HG03066 (cell line): ENCODE results near the gene TAS2R60.
"Not testable (repeated sequence)": the region's sequence is repeated elsewhere in the genome, so short reads cannot be mapped to it uniquely, and the experiment has no call there.

Source experiments
- ATAC-seq: cut with Tn5 transposase; IDR thresholded peaks from one replicate; pipeline ENCODE4 v1.9.1; 2021; ENCODE audit warnings: low read depth; ENCODE audit not compliant: unreplicated experiment

TAS2R60 gene

DNA sequence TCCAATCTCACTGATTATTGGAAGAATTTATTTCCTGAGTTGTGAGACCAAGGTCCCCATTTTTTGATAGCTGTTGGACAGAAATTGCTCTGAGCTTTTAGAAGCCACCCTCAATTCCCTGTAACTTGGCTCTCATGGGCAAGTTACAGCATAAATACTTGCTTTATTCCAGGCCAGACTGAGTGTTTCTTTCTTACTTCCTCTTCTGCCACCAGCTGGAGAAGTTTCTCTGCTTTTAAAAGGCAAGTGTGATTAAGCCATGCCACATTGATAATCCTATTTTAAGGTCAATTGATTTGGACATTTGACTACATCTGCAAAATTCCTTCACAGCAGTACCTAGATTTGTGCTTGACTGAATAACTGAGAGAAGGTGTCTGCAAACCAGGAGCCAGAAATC is 20.3 kb downstream of the TAS2R60 start:
- no peak for ATAC-seq

DNA sequence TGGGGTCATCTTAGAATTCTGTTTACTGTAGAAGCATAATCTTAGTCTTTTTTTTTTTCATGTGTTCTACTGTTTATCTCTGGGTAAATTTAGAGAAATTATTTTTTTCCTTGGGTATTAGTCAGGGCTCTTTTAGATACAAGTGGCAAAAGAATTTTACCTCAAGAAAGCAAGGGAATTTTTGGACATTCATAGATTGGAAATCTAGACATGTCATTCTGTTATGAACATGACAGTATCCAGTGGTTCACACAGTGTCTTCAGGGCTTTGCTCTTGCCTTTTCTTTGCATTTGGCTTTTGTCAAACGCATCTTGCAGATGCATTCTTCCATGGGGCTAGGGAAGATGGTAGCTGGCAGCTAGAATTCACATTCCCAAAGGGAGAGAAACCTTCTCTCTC is 20.7 kb downstream of the TAS2R60 start:
- no peak for ATAC-seq

DNA sequence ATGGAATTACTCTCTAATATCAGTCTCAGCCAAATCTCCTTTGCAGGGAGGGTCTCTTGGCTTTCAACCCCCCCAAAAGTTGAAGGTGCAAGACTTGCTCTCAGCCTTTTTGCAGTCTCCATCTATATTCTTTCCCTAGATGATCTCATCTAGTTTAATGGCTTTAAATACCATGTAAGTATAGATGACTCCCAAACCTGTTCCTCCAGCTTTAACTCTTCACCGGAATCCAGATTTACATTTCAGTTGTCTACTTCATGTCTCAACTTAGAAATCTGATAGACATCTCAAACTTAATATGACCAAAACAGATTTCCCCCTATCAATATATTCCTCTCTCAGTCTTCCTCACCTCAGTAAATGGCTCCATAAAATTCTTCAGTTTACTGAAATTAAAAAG is 24.5 kb downstream of the TAS2R60 start:
- ATAC-seq, result no peak

DNA sequence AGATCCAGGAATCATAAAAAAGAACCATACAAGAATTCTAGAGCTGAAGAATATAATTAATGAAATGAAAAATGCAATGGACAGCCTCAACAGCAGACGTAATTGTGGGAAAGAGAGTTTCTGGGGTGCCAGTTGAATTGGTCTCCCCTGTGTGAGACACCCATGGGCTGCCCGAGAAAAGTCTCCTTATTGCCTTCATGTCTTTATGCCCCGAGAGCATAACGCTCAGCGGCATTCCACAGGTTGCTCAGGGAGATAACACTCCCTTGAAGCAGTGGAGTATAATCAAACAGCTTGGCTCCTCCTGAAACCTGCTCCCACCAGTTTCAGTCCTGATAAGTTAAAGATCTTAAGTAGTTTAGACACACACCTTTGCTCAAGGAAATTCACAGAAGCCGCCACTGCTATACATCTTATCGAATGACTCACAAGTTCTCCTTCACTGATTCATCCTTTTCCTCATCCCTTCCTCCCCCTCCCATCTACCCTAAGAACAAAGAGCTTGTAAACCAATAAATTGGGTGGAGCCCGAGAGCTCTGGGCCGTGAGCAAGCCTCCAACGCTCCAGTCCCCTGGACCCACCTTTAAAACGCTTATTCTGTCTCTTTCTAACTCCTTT is 28.9 kb downstream of the TAS2R60 start:
- not testable (repeated sequence) for ATAC-seq

DNA sequence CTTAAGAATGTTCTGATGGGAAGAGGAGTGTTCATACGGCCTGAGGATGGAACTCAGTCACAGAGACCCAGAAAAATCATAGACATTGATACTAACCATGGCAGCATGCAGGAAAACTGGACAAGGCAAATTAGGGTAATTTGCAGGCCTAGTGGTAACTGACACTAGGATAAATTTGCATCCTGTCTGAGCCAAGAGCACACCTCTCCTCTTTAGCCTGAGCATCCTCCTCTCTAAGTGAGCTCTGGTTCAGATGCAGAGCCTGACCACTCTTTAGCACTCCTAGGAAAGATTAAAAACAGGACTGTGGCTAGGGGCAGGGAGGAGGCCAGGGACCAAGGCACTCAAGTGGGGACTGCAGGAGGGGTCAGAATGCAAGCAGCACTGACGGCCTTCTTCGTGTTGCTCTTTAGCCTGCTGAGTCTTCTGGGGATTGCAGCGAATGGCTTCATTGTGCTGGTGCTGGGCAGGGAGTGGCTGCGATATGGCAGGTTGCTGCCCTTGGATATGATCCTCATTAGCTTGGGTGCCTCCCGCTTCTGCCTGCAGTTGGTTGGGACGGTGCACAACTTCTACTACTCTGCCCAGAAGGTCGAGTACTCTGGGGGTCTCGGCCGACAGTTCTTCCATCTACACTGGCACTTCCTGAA is 34.4 kb downstream of the TAS2R60 start, which contains the start of gene TAS2R41:
Gene TAS2R41 (plus strand): TSS at position 373 of the 650 bp plus-strand sequence. CDS start 0 bp downstream, at position 373.
- no peak for ATAC-seq

DNA sequence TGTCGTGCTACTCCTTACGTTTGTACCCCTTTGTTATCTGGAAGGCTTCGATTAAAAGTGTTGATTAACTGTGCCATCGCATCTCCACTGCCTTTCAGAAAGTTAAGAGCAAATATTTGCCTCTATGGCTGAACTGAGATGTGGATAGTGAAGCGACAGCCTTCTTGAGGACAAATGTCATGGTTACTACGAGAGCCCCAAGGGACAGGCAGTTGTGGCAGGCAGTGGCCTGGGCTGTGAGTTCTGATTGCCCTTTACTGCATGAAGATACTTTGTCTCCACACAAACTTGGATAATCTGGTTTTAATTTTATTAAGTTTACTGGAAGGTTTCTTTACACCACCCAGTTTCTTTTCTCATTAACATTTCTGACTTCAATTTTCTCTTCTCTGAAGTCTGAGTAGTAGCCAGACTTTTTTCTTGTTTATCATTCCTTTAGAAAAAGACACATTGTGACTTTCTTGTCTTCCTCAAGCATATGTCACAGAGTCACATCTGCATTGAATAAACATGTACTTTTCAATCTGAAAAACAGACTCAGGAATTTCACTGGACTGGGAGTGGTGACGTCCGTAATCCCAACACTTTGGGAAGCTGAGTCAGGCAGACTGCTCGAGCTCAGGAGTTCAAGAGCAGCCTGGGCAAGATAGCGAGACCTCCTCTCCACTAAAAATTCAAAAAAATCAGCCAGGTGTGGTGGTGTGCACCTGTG is 36.0 kb downstream of the TAS2R60 start:
- ATAC-seq, result no peak

DNA sequence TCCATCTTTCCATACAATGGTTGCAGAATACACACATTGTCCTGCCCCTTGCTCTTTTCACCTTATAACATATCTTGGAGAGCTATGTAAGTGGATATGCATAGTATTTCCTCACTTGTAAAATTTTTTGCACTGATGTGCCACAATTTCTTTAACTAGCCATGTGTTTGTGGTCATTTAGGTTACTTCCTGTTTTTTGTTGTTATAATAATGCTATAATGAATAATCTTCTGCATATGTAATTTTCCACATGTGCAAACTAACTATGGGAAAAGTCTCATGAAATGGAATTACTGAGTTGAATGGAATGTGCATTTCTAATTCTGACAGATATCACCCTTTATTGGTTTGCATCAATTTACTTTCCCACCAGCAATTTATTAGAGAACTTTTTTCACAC is 37.2 kb downstream of the TAS2R60 start:
- ATAC-seq, result no peak

DNA sequence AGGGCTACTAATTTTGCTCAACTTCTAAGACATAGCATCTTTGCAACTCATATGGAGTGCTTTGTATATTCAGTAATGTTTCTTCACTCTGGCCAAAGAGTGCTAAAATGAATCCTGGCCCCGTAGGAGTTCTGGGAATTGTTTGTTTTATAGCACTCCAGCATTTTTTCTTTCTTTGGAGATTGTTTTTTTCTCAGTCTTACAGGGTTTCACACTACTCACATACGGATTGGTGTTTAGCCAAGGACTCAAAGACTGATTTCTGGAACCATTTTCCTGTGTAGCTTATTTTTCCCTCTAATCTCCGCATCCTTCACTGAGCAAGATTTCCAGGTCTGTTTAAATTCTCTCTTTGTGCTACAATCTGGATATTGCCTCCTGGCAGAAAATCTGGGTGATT is 40.9 kb downstream of the TAS2R60 start:
- ATAC-seq, result no peak

DNA sequence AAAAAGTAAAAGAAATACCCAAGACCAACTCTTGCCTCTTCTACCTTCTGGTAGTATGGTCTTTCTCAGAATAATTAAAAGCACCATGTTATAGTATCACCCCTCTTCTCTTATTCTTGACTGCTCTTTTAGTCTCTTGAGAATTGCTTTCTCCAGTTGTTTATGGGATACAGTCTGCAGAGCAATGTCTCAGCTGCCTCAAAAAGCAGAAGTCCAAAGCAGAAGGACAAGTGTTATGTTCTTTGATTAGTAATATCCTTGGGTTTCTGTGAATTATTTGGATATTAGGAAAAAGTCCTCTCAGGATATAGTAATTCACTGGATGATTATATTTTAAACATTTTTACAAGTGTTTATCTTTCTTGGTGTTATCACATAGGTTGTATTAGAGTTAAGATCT is 41.8 kb downstream of the TAS2R60 start:
- ATAC-seq, result no peak

DNA sequence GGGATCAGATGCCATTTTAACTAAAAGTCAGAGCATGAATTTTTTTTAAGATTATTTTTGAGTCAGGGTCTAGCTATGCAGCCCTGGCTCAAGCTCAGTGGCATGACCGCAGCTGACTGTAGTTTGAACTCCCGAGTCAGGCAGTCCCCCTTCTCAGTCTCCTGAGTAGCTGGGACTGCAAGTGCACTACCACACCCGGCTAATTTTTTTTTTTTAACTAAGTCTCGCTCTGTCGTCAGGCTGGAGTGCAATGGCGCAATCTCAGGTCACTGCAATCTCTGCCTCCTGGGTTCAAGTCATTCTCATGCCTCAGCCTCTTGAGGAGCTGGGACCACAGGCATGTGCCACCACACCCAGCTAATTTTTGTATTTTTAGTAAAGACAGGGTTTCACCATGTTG is 42.2 kb downstream of the TAS2R60 start:
- ATAC-seq, result no peak

DNA sequence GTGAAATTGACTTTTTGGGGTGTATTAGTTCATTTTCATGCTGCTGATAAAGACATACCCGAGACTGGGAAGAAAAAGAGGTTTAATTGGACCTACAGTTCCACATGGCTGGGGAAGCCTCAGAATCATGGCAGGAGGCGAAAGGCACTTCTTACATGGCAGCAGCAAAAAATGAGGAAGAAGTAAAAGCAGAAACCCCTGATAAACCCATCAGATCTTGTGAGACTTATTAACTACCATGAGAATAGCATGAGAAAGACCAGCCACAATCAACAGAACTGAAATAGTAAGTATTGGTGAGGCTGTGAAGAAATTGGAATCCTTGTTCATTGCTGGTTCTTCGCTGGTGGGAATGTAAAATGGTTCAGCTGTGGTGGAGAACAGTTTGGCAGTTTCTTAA is 43.0 kb downstream of the TAS2R60 start:
- not testable (repeated sequence) for ATAC-seq

DNA sequence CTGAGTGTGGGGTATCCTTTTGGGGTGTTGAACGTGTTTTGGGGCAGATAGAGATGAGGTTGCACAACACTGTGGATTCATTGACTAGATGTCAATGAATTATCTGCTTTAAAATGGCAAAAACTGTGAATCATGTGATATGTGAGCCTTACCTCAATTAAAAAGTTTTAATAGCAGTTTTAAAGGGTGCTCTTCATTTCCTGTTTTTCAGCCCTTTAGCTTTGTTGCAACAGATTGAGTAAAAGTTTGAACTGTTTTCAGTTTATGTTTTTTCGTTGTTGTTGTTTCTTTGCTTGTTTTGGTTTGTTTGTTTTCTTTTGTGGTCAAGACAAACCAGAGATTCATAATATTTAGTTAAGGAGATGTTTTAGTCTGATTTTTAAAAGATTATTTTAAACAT is 43.8 kb downstream of the TAS2R60 start:
- ATAC-seq, result no peak

DNA sequence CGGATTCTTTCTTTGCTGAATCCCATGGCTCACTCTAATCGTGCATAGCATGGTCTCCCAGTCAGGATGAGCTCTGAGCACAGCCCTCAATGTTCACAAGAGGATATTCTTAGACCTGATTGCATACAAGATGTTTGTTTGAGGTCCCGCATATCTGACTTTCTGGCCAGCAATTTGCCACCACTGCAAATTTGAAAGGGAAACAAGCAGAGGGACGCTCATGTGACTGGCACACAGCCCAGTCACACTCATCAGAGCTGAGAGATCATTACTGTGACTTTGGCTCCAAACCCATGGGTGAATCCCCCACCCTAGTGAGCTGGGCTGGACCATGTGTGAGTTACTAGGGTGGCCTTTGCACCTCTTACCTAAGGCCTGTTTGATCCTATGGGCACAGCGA is 44.3 kb downstream of the TAS2R60 start:
- ATAC-seq, result no peak

DNA sequence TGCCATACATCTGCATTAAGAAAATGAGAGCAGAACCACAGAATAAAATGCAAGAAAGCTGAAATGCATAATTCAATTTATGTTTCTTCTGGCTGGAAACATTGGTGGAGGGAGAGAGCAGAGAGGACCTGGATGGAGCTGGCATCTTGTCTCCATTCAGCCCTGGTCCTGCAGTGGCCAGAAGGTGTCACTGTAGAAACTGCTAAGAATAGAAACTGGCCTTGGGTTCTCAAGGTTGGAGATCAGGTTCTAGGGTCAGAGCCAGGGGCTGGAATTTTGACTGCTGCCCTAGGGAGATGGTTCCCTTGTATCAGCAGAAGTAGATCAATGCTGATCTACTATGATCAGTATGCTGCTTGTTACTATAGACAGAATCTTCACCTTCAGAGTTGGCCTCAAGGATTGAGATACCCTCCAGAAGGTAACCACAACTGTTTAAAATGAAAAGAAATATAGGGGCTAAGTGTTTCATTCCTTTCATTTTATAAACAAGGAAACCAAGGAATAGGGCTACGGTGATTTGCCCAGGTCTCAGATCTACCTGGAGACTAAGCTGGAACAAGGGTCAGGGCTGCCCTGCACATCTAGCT is 47.6 kb downstream of the TAS2R60 start:
- no peak for ATAC-seq

DNA sequence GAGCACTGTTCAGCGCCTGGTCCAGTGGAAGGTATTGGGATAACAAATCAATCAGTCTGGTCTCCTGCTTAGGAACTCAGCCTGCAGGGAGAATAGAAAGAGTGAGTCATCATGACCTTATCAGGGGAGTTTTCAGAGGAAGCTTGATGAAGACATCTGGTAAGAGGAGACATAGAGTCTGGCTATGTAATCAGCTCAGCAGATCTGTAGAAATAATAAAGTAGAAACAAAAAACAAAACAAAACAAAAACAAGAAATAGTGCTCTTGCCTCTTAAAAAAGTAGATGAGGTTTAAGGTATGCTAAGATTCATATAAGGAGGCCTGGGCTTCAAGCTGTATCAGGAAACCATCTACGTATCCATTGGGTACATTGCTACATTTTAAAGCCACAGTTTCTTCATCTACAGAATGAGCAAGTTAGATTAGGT is 48.8 kb downstream of the TAS2R60 start:
- ATAC-seq, result no peak

DNA sequence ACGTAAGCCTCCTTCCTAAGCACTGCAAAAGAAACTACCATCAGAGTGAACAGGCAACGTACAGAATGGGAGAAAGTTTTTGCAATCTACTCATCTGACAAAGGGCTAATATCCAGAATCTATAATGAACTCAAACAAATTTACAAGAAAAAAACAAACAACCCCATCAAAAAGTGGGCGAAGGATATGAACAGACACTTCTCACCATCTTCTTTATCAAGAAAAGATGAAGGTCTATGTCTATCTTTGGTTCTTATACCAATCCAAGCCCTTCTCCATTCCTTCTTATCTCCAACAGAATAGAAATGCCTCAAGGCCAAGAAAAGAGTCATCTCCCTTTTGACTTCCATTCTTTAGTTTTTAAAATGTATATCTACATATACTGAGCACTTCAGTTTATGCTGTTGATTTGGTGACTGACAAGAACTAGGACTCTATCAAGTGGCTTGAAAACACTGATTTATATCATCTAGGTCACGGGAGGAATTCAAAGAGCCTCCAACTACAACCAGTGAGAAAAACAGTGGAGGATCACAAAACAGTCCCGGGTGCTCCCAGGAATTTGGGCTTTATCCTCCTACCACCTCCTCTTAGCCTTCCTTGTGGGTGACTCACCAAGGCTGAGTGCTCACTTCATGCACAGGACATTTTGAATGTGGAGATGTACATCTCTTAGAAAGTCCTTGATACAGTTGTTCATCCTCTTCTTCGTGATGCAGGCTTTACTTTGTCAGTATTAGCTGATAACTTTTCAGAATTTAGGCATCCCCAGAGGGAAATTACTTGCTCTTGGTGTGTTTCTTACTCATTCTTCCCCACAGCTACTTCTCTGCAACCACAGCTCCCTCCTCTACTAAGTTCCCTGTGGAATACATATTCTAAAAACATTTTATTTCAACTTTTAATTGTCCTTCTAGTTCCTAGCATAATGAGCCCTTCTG is 49.8 kb downstream of the TAS2R60 start:
- ATAC-seq, result no peak

DNA sequence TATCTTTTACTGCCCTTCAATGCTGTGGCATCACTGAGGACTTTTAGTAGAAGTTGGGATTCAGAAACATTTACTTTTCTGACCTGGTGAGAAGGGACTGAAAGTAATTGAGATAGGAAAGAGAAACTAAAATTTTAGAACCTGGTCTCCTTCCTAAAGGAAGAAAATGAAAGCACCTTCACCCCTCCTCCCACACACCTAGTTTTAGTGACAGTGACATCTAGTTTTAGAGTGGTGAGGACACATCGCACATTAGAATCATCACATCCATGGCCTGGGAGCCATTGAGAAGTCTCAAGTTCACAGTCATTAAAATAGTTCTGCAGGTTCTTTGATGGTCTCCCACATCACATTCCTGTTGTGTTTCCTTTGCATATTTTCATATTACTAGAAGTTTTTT is 50.5 kb downstream of the TAS2R60 start:
- no peak for ATAC-seq
